GM18526 (cell line): ENCODE data around the gene TNNI3K.

Experiments used
- POLR2A ChIP-seq: IDR thresholded peaks from 3 replicates; pipeline ENCODE4 v1.6.1; 2011; ENCODE audit not compliant: insufficient read length; ENCODE audit errors: extremely low read depth

Gene TNNI3K

DNA sequence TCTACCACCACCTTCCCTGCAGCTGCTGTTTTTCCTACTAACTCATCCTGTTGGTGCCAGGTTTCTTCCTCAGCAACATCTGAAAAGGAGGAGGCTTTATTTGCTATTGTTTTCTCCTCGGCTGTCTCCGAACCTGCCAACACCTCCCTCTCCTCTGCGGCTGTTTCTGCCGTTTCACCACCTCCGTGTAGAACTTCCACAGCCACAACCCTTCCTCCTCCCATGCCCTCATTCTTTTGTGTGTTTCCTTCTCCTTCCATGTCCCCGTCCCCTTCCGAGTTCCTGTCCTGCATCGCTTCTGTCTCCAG, 336.3 kb downstream of the TNNI3K start:
- no peak for TF ChIP-seq POLR2A

- TF ChIP-seq POLR2A, result no peak
These were observed 336.7 kb downstream of the TNNI3K start for GRCh38 chr1:74571891-74572290.

DNA sequence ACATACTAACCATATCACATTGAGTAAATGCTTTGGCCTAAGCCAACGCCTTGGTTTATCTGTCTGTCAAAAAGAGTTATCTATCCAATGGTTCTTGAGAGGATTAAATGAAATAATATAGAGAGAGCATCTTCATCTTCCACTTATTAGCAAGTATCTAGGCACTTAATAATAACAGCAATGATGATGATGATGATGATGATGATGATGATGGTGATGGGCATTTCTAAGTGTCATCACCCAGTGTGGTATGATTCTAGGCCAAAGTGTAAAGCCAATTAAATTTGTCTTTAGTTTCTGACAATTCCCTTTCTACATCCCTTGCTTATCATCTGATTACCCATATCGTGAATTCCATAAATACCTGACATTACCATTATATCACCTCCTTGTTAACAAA, 342.9 kb downstream of the TNNI3K start:
- TF ChIP-seq POLR2A, result no peak

DNA sequence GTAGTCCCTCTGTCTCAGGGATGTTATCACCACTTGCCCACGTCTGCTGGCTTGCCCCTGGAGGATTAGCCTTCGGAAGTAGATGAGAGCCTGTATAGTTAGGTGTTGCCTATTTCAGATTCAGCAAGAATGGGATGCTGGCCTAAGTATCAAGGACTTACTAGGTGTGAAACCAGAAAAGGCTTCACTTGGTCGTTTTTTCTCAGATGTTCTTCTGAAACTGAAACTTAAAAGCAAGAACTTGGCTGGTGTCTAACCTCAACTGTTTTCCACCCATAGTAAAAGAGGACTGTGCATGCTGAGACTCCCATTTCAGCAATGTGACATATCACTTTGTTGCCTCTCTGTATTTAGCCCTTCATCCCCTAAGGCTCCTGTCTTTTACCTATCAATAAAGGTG, 344.2 kb downstream of the TNNI3K start:
- TF ChIP-seq POLR2A, result no peak

DNA sequence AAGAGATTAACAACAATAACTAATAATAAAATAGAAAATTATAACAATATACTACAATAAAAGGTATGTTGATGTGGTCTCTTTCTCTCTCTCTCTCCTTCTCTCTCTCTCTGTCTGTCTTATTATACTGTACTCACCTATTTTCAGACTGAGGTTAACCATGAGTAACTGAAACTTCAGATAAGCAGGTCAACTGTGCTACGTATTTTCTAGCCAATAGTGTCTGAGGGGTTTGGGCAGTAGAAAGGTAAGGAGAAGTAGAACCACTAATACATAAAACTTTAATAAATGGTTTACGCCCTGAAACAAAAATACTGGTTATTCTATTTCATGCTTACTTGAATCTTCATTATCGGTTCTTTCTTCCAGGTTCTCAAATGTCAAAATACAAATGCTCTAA, 348.2 kb downstream of the TNNI3K start:
- no peak for TF ChIP-seq POLR2A

DNA sequence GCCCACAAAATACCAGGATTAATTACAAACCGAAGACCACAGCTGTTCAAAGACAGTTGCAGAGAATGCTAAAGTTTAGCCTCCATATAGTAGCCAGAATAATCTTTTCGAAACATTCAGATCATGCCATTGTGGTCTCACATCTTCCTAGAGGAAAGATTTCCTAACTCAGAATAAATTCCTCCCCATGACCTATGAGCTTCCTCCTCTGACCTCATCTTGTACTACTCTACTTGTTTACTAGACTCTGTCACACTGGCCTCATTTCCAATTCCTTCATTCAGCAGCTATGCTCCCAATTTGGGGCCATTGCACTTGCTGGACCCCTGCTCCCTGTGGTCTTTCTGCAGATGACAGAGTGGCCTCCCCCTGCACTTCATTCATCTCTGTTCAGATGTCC, 349.0 kb downstream of the TNNI3K start:
- TF ChIP-seq POLR2A, result no peak

GRCh38 chr1:74586253-74586897, 351.2 kb downstream of the TNNI3K start:
- TF ChIP-seq POLR2A, result no peak

DNA sequence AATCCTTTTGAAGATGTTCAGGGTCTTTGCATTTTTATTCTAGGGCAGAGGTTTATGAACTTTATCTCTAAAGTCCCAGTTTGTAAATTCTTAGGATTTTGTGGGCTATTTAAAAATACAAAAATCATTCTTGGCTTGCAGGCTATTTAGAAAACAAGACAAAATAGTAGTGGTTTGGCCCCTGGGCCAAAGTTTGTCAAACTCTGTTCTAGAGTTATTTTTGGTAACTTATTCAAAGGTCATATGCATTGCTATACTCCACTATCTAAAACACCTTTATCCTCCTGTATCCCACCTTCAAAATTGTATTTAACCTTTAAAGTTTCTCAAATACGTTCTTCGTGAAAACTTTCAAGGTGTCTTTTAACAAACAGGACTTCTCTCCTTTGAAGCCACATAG, 352.7 kb downstream of the TNNI3K start:
- TF ChIP-seq POLR2A, result no peak

- TF ChIP-seq POLR2A, result no peak
These were observed 355.1 kb downstream of the TNNI3K start for GRCh38 chr1:74590288-74590687.

DNA sequence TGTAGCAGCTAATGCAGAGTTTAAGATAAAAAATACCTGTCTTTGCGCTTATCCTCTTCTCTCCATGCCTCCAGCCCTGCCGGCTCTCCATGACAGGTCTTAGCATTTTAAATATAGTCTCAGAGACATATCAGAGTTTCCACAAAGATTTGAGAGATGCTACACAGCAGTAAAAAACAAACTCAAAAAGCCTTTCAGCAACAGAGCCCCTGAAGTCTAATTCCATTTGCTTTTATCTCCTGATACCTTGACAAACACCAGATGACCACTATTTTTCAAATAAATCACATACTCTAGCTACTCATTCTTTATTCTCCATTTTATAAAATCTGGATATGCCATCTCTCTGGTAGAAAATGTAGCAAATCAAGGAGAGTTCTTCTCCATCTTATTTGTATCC, 356.8 kb downstream of the TNNI3K start:
- TF ChIP-seq POLR2A, result no peak

- no peak for TF ChIP-seq POLR2A
These were observed 357.6 kb downstream of the TNNI3K start for GRCh38 chr1:74592580-74593355.
